T-helper 1 cell treated with Interleukin-12 subunit alpha and Interleukin-12 subunit beta and Interleukin-4 antibody, amounts not matched to agents 30 ng/mL and 1 ng/mL, for 36 hours (primary cell): Measurements from ENCODE around the gene DACT3. TPM values are rescaled to one million over a fixed set of nuclear protein-coding genes. Genes with fewer than 3 reads are reported as not detected.

Experiments
- intact Hi-C: fragments of 100-400 bp; cut with micrococcal nuclease; formaldehyde crosslinking; loops from one replicate; pipeline ENCODE4 v1.15.1; 2024
- total RNA-seq: library from RNA; stranded (reverse); gene quantifications from 2 replicates; pipeline ENCODE4 v1.2.3, GENCODE V29; 2022

The DACT3 gene
- total RNA-seq, 1 donor from 2014 or later = 1.9 TPM

DNA sequence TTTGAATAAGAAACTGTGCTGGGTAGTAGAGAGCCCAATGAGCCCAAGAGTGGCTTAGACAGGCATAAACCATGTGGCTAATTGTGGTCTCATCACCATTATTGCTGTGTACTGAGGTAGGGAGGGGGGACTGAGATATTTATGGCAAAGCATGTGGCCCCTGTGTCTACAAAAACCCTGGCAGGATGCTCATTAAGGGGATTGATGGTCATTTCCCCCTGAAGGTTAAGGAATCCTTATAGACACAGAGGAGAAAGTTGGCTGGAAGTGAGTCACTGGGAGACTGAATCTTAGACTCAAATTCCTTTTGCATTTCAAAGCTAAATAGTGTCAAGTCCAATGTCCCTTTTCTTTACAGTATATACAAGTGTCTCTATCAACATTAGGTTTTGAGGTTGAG lies 9.8 kb upstream of the DACT3 start:
- intact Hi-C loops = no loop called here

DNA sequence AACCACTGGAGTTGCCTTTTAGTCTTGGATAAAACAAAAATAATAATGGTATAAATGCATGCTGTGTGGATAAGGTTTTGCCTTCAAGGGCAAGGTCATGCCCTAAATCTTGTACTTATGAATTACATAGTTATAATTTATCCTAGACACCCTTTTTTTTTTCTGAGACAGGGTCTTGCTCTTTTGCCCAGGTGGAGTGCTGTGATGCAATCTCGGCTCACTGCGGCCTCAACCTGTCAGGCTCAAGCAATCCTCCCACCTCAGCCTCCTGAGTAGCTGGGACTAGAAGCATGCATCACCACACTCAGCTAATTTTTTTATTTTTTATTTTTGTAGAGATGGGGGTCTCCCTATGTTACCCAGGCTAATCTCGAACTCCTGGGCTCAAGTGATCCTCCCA lies 7.7 kb upstream of the DACT3 start:
- intact Hi-C loops = loop anchor here (10.0 kb wide), 1 partner anchor 936 kb away; the partner anchor contains the start of gene BICRA

DNA sequence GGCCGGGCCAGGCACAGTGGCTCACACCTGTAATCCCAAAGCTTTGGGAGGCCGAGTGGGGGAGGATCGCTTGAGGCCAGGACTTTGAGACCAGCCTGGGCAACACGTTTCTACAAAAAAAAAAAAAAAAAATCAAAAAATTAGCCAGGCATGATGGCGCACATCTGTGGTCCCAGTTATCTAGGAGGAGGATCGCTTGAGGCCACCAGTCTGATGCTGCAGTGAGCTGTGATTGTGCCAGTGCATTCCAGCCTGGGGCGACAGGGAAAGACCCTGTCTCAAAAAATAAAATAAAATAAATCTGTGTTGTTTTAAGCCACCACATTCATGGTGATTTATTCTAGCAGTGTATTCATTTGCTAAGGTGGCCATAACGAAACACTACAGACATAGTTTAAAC lies 4.1 kb upstream of the DACT3 start:
- intact Hi-C loops = loop anchor here (10.0 kb wide), 1 partner anchor 940 kb away; the partner anchor contains the start of gene BICRA

DNA sequence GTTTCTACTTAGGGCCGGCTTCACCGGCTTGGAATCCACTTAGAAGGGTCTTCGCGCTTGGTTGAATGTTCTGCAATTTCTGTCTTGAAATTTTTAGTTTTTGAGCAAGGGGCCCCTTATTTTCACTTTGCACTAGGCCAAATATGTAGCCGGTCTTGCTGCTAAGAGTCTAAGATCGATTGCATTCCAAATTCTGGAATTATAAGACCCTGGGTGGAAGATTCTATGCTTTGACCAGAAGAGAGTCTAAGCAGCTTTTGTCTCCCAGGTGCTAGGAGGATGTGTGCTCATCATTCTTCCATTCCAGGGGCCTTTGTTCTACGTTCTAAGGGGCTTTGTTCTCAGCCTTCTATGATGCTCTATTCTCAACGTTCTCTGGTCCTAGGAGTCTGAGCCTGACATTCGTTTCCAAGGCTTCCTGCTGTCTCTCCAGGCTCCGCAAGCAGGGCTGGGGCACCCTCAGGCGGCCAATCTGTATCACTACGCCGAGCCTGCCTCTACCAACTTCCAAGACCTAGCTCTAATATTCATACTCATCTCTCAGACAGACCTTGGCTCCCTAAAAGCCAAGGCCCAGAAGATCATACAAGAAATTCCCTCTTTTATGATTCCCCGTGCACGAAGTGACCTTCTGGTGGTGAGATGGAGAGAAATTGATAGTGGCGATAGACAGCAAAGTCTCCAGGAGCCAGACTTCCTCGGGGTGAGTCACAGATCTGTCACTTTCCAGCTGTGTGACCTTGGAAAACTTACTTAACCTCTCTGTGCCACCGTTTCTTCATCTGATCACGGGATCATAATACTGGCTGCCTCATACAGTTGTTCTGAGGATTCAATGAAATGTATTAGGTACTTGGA lies 982 bp upstream of the DACT3 start:
- intact Hi-C loops = loop anchor here (1.0 to 10.0 kb wide), 13 partner anchors 16 to 943 kb away; partner anchors contain the start of genes BICRA, TMEM160 and ZC3H4

DNA sequence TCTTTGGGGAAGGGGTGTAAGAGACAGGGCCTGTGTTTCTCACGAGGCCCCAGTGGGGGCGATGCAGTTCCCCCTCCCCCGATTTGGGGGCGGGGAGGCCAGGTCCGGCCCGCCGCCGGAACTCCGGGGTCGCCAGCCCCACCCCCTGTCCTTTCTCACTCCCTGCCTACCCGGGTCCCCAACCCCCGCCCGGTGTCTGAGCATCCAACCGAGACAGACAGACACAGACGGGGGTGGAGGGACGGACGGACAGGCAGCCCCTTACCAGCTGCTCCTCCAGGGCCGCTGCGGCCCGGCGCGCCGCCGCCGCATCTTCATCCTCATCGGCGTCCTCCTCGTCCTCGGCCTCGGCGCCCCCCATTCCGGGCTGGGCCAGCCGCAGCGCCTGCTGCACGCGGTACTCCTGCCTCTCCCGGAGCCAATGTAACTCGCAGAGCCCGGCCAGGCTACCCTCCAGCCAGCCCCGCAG lies 397 bp downstream of the DACT3 start:
- intact Hi-C loops = loop anchor here (1.0 to 10.0 kb wide), 11 partner anchors 18 to 944 kb away; partner anchors contain the start of genes BICRA, TMEM160 and ZC3H4

DNA sequence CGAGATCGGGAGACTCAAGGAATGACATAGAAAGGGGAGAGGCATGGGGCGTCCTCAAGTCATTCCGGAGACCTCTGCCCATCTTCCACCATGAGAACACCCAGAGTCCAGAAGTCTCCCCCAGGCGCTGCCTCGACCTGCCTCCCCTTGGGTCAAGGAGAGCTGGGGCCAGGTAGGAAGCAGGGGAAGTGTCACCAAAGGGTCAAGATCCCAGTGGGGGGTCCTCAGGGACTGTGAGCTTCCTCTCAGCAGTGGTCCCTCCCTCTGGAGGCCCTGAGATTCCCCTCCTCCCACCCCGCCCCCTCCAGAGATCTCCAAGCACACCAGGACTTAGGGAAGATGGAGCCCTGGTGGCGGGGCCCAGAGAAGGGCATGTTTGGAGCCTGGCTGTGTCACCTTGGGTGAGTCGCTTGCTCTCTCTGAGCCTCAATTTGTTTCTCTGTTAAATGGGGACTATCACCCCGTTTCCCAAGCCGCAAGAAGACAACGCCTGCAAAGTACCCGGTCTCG lies 919 bp downstream of the DACT3 start:
- intact Hi-C loops = loop anchor here (2.0 to 10.0 kb wide), 2 partner anchors 125 to 945 kb away; partner anchors contain the start of gene BICRA

DNA sequence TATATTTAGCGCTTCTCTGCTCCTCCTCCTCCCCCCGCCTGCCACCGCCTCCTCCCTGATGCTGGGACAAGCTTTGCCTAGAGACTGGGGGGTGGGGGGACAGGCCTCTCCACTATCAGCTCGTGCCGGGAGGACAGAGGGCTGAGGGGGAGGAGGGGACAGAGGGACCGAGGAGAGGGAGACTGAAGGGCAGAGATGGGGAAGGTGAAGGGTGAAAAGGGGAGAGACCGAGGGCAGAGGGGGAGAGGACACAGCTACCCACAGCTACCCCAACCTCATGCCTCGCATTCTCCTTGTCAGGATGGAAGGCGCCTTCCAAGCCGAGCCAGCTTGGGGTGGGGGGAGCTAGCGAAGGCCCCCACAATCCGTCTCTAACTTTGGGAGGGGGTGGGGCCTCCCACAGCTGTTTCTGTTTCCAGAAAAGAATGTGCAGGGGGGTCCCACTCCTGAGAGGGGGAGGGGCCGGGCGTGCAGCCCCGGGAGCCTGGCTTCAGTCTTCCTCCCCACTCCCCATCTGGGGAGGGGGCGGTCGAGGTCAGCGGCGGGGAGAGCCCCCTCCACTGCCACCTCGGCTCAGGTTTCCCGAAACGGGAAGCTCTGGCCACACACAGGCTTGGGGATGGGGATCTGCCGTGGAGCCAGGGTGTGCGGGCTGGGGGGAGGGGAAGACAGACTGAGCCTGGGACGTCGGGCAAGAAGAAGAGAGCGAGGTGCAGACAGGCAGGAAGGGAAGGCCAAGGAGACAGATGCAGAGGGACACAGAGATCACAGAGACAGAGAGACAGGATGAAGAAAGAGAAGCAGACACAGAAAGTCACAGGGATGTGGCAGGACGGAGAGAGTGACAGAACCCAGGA lies 1.6 kb downstream of the DACT3 start:
- intact Hi-C loops = loop anchor here (2.0 to 10.0 kb wide), 2 partner anchors 125 to 945 kb away; partner anchors contain the start of gene BICRA

DNA sequence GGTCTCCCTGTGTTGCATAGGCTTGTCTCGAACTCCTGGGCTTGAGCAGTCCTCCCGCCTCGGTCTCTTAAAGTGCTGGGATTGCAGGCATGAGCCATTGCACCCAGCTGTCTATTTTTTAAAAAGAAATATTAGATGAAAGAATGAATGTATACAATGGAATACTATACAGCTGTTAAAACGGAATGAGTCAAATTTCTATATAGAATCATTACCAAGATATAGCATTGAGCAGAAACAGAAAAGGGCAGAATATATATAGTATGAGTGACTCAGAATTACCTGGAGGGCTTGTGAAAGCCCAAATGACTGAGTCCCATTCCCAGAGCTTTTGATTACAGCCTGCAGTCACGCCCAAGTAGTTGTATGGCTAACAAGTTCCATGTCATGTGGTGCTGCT lies 4.4 kb downstream of the DACT3 start:
- intact Hi-C loops = no loop called here

DNA sequence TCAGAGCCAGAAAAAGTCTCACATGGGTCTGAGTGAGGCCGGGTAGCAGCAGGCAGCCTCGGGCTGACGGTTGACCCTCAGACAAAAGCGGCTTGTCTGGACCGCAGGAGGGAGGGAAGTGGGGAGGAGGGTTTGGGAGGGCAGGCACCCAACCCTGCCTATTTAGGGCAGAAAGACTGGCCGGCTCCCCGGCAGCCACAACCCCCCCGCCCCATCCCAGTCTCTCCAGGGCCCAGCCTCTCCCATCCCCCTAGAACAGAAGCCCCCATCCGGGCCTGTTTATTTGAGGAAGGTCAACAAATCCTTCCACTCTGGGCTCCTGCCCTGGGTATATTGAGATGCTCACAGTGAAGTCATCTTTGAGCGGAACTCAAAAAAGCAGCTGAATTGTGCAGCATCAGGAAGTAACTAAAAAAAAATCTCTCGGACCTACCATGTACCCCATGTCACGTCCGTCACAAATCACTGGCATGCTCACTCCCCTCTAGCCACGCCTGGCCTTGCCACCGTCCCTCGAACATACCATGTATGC lies 6.3 kb downstream of the DACT3 start:
- intact Hi-C loops = no loop called here

DNA sequence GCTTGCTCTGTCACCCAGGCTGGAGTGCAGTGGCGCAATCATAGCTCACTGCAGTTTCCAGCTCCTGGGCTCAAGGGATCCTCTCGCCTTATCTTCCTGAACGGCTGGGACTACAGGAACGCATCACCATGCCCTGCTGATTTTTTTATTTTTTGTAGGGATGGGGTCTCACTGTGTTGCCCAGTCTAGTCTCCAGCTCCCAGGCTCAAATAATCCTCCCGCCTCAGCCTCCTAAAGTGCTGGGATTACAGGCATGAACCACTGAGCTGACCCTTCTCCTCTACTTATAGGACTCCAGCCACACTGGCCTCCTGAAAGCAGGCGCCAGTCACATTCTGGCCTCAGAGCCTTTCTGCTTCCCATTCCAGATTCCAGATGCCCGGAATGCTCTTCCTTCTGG lies 10.5 kb downstream of the DACT3 start:
- intact Hi-C loops = no loop called here

DNA sequence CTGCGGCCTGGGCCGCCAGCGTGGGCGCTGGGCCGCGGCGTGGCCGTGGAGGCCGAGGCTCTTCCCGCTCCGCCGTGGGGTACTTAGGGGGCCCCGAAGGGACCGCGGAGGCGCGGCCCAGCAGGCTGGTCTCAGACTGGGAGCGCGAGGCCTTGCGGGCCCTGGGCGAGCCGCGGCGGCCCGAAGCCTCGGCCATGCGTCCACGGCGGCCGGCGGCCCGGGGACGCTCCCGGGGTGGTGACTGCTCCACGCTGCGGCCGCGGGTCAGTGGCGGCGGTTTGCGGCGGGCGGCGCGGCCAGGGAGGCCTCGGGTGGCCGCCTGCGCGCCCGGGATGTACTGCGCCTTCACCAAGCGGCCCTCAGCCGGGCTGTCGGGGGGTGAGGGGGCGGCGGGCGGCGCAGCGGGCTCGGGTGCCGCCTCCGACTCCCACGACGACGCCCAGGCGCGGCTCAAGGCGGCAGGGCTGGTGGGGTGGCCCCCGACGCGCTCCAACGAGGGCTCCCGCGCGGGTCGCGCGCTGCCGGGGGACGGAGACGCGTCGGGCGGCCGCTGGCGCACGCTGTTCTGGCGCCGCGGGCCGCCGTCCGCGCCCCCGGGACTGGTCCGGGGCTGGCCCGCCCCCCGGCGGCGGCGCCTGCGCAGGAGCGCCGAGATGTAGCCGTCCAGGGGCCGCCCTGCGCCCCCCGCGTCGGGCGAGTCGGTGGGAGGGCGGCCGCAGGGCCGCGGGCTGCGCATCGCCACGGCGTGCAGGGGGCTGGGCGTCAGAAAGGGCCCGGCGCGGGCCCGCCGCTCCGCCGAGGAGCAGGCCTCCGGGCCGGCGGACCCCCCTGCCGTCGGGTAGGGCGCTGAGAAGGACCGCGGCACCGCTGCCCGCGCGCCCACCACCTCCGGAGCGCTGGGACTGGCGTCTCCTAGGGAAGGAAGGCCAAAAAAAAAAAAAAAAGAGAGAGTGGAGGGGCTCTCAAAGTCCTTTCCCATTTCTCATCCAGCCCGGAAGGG lies 11.7 kb downstream of the DACT3 start:
- intact Hi-C loops = no loop called here

DNA sequence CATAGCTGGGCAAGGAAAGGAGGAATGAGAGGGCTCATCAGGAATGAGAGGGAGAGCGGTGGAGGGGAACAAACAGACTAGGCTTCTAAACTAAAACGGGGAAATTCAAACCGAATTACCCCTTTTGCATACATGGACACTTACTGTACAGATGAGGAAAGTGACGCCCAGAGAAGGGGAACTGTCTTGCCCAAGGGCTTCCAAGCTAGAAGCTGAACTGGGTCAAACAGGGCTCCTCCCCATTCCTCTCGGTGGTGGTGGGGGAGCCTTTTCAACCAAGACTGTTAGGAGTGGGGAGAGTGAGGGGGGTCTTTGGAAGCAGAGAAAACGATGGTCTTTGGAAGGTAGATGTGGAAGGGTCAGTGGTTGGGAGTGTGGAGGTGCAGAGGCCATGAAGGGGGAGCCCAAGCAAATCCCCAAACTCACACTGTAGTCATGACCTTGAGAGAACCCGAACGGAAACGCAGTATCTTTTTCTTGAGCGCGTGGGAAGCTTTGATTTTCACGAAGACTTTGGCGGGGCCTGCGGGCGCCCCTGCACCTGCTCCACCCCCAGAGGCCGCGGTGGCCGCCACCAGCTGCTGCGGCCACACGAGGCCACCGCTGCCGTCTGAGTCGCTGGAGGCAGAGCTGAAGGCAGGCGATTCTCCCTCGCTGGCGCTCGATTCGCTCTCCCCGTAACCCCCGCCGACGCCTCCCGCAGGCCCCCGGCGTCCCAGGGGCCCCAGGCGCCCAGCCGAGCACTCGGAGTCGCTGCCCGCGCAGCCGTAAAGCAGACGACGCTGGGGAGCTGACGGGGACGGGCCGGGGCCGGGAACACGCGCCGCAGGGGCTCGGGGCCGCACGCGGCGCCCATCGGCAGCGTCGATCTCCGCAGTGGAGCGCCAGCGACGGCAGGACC lies 12.7 kb downstream of the DACT3 start:
- intact Hi-C loops = no loop called here

DNA sequence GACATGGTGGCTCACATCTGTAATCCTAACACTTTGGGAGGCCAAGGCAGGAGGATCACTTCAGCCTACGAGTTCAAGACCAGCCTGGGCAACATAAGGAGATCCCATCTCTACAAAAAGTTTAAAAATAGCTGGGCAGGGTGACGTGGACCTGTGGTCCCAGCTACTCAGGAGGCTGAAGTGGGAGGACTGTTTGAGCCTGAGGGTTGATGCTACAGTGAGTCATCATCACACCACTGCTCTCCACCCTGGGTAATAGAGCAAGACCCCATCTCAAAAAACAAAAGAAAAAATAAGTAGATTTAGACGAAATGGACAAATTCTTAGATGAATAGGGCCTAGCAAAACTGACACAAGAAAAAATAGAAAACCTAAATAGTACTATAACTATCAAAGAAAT lies 14.6 kb downstream of the DACT3 start:
- intact Hi-C loops = no loop called here

DNA sequence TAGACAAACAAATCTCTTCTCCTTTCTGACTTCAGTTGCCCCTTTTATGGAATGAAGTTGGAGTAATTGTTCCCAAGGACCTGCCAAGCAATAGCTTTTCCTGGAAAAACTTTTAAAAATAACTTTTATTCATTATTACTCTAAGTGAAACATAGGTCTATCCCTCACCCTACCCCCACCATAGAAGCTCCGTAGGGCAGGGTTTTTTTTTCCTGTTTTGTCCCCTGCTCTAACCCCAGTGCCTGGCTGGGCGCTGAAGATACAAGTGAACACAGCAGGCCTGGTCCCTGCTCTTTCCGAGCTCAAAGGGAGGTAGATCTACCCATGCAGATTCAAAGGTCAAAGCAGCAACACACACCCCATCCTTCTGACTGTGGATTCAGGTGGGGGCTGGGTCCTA lies 16.3 kb downstream of the DACT3 start:
- intact Hi-C loops = no loop called here

DNA sequence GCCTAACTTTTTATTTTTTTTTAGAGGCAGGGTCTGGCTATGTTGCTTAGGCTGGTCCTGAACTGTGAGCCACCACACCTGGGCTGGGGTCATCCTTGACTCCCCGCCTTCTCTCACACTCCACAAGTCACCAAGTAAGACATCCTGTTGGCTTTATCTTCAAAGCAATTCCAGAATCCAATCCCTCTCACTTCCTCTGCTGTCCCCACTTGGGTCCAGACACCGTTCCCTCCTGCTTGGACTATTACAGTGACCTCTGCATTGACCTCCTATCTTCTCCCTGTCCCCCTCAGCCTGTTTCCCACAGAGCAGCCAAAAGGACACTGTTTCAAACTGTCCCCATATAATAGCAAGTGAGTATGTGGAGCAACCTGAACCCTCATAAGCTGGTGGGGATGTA lies 20.3 kb downstream of the DACT3 start:
- intact Hi-C loops = no loop called here

DNA sequence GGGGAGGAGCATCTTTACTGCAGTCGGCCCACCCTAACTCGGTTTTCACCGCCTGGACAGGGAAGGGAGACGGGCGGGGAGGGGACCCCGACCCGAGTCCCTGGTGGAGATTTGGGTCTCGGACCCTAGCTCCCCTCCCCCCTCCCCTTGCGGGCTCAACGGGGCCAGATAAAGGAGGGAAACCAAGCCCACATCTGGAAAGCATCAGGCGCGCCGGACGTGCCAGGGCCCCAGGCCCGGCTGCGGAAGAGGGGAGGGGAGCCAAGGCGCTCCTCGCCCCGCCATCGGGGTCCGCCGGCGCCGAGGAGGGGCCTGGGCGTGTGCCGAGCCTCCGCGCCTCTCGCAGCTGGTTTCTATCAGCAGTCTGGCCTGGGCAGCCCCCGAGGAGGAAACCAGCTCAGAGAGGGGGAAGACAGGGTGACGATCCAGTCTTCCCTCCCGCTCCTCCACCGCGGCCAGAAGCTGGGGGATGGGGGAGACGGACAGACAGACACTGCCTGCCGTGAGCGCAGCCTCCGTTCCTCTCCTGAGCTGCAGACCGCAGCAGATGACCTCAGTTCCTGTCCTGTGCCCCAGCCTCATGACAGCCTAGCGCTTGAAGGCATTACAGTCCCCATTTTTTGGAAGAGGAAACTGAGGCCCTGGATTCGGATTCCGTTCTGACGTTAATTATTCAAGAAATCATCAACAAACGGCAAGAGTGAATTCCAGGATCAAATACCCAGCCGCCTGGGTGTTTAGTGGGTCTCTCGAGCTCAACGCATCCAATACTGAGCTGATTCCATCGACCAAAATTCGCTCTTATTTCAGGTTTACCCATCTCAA lies 21.4 kb downstream of the DACT3 start:
- intact Hi-C loops = no loop called here

DNA sequence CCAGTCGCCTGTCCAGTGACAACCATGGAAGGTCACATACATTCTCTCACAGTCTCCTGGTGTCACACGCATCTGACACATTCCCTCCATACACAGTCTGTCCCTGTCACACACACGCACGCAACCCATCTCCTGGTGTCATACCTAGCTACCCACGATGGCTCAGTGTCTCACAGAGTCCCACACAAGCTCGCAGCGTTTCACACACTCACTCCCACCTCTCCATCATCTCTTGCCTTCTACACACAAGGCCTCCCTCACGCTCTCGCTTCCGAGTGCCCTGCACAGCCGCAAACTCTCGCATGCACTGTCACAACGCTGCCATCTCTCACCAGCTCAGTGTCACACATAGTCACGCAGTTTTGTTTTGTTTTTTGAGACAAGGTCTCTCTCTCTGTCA lies 23.8 kb downstream of the DACT3 start:
- intact Hi-C loops = no loop called here
